Measurements from ENCODE around the gene PSMD11. TPM values are rescaled to one million over a fixed set of nuclear protein-coding genes. Genes with fewer than 3 reads are reported as not detected.

The PSMD11 gene
- total and polyA plus RNA-seq, 2 of the 8 experiments (the other 6 are each of a cell fraction or from before 2014, with no cell fraction given) = 68.4 to 171 TPM

GRCh38 chr17:32479074-32479617 lies 34.8 kb downstream of the PSMD11 start (continued):
- no peak for TF ChIP-seq NRF1 (IDR thresholded peaks at IDR 0.05; ENCODE audit: low read depth, low read length)
